SK-N-SH (cell line): ENCODE measurements around the gene PRM3. TPM values are rescaled to one million over a fixed set of nuclear protein-coding genes. Genes with fewer than 3 reads are reported as not detected.

ENCODE experiments used
- CTCF ChIA-PET: fragments of 300-600, 350-600 bp; formaldehyde crosslinking; extraction: SDS; loops from one replicate; lab custom pipeline; 2021; lab: Yijun Ruan, JAX
- POLR2A ChIA-PET: fragments of 350-600 bp; sonication (Branson Sonifier 250); formaldehyde crosslinking; extraction: SDS; loops from one replicate; lab custom pipeline; 2020; ENCODE audit warnings: antibody characterized with exemption, inconsistent platforms; lab: Yijun Ruan, JAX
- DNase-seq: peaks from one replicate; pipeline ENCODE4 v3.0.0; 2012
- H2AFZ ChIP-seq: fragments of 200-600 bp; sonication (generic); 2 replicates; pipeline ENCODE4 v1.8.1; 2016; ENCODE audit warnings: antibody characterized with exemption, mild to moderate bottlenecking, low read depth
- H3F3A ChIP-seq: fragments of 200-600 bp; sonication (generic); replicated peaks from 2 replicates; pipeline ENCODE3; 2016; ENCODE audit warnings: antibody characterized with exemption, mild to moderate bottlenecking; ENCODE audit not compliant: insufficient read depth
- H3K27ac ChIP-seq, 2 experiments: fragments of 200-500 bp in 1 of 2; fragments of 200-600 bp in 1 of 2; sonication (Bioruptor generic) in 1 of 2; sonication (generic), shearing (Covaris generic) in 1 of 2; 2 replicates each; pipeline versions ENCODE4 v1.5.1 to v1.6.1; 2014 to 2016; ENCODE audit warnings: low read depth in 2 of 2, inconsistent platforms in 1 of 2, low read length in 1 of 2, mild to moderate bottlenecking in 1 of 2, mixed read lengths in 1 of 2
- H3K27me3 ChIP-seq: fragments of 200-600 bp; sonication (generic), shearing (Covaris generic); 2 replicates; pipeline ENCODE4 v1.6.1; 2016; ENCODE audit warnings: mixed run types; ENCODE audit not compliant: insufficient read depth
- H3K36me3 ChIP-seq, 2 experiments: fragments of 200-500 bp in 1 of 2; fragments of 200-600 bp in 1 of 2; sonication (Bioruptor generic) in 1 of 2; sonication (generic) in 1 of 2; replicated peaks in 1 of 2; 2 replicates each; pipeline versions ENCODE3 to v1.5.1; 2014 to 2016; ENCODE audit warnings: low read length in 1 of 2, mild to moderate bottlenecking in 1 of 2; ENCODE audit not compliant: insufficient read depth in 2 of 2, control insufficient read depth in 1 of 2
- H3K4me1 ChIP-seq, 2 experiments: fragments of 200-500 bp in 1 of 2; fragments of 200-600 bp in 1 of 2; sonication (Bioruptor generic) in 1 of 2; sonication (generic), shearing (Covaris generic) in 1 of 2; 2 replicates each; pipeline versions ENCODE4 v1.5.1 to v1.6.1; 2014 to 2016; ENCODE audit warnings: low read depth in 1 of 2, low read length in 1 of 2, mixed run types in 1 of 2; ENCODE audit not compliant: insufficient read depth in 2 of 2, control insufficient read depth in 1 of 2
- H3K4me2 ChIP-seq: fragments of 200-600 bp; sonication (generic), shearing (Covaris generic); 2 replicates; pipeline ENCODE4 v1.6.1; 2017; ENCODE audit warnings: mixed run types
- H3K4me3 ChIP-seq, 2 experiments: fragments of 200-500 bp in 1 of 2; fragments of 200-600 bp in 1 of 2; sonication (Bioruptor generic) in 1 of 2; sonication (generic), shearing (Covaris generic) in 1 of 2; 2 replicates each; pipeline versions ENCODE4 v1.5.1 to v1.8.1; 2014 to 2016; ENCODE audit warnings: low read depth in 2 of 2, inconsistent platforms in 1 of 2, low read length in 1 of 2, mild to moderate bottlenecking in 1 of 2, mixed read lengths in 1 of 2, moderate library complexity in 1 of 2
- H3K79me2 ChIP-seq: fragments of 200-600 bp; sonication (generic); 2 replicates; pipeline ENCODE4 v1.8.1; 2017; ENCODE audit warnings: mild to moderate bottlenecking; ENCODE audit not compliant: insufficient read depth
- H3K9ac ChIP-seq: fragments of 200-600 bp; sonication (generic); 2 replicates; pipeline ENCODE4 v1.6.1; 2017; ENCODE audit warnings: mixed run types
- H3K9me2 ChIP-seq: fragments of 200-600 bp; sonication (generic); 2 replicates; pipeline ENCODE4 v1.6.1; 2017; ENCODE audit warnings: mixed run types
- H3K9me3 ChIP-seq: fragments of 200-600 bp; sonication (generic); 2 replicates; pipeline ENCODE4 v1.6.1; 2017; ENCODE audit warnings: mixed run types, mild to moderate bottlenecking, moderate library complexity
- H4K20me1 ChIP-seq: fragments of 200-600 bp; sonication (generic); 2 replicates; pipeline ENCODE4 v1.6.1; 2017; ENCODE audit warnings: mild to moderate bottlenecking, mixed run types; ENCODE audit not compliant: insufficient read depth
- CHD2 ChIP-seq: fragments of 150-350 bp; IDR thresholded peaks from 2 replicates; pipeline ENCODE4 v1.6.1; 2018; ENCODE audit warnings: low read length; ENCODE audit not compliant: partially characterized antibody
- CTCF ChIP-seq: fragments of 200-600 bp; sonication (generic); IDR thresholded peaks from 2 replicates; pipeline ENCODE4 v1.6.1; 2017; ENCODE audit warnings: antibody characterized with exemption, mild to moderate bottlenecking, moderate library complexity
- ELF1 ChIP-seq: IDR thresholded peaks from 2 replicates; pipeline ENCODE4 v1.4.0; 2012
- EZH2phosphoT487 ChIP-seq: fragments of 200-600 bp; sonication (generic); IDR thresholded peaks from 2 replicates; pipeline ENCODE4 v1.6.1; 2017; ENCODE audit warnings: low read depth, mixed run types, mild to moderate bottlenecking, antibody characterized with exemption, moderate library complexity, borderline replicate concordance
- FOXJ3 ChIP-seq: sonication (generic); formaldehyde crosslinking; IDR thresholded peaks from 2 replicates; pipeline ENCODE4 v1.5.1; 2020; ENCODE audit warnings: mild to moderate bottlenecking, missing genetic modification reagents
- FOXM1 ChIP-seq: IDR thresholded peaks from 2 replicates; pipeline ENCODE4 v1.4.0; 2012; ENCODE audit warnings: low read depth, mild to moderate bottlenecking
- GABPA ChIP-seq: IDR thresholded peaks from 2 replicates; pipeline ENCODE4 v1.4.0; 2012; ENCODE audit warnings: low read depth, mild to moderate bottlenecking
- JUND ChIP-seq: IDR thresholded peaks from 2 replicates; pipeline ENCODE4 v1.4.0; 2012
- MEF2A ChIP-seq: IDR thresholded peaks from 2 replicates; pipeline ENCODE4 v1.4.0; 2012; ENCODE audit warnings: low read depth, borderline replicate concordance
- NRF1 ChIP-seq: IDR thresholded peaks from 2 replicates; pipeline ENCODE4 v1.6.1; 2012; ENCODE audit warnings: low read depth, mild to moderate bottlenecking, low read length
- RAD21 ChIP-seq: IDR thresholded peaks from 2 replicates; pipeline ENCODE4 v1.6.1; 2012; ENCODE audit warnings: mild to moderate bottlenecking, low read length
- RCOR1 ChIP-seq: fragments of 150-350 bp; IDR thresholded peaks from 2 replicates; pipeline ENCODE4 v1.6.1; 2017; ENCODE audit warnings: antibody characterized with exemption, low read length
- RFX5 ChIP-seq: IDR thresholded peaks from 2 replicates; pipeline ENCODE4 v1.6.1; 2012; ENCODE audit warnings: mild to moderate bottlenecking, improper control_type of control experiment, low read length
- RXRA ChIP-seq: IDR thresholded peaks from 2 replicates; pipeline ENCODE4 v1.4.0; 2012; ENCODE audit warnings: low read depth, mild to moderate bottlenecking, borderline replicate concordance
- SMC3 ChIP-seq: IDR thresholded peaks from 2 replicates; pipeline ENCODE4 v1.6.1; 2012; ENCODE audit warnings: low read depth, low read length, improper control_type of control experiment
- TAF1 ChIP-seq: IDR thresholded peaks from 2 replicates; pipeline ENCODE4 v1.6.1; 2012; ENCODE audit warnings: low read depth, mild to moderate bottlenecking, low read length, moderate library complexity, borderline replicate concordance
- TCF12 ChIP-seq: IDR thresholded peaks from 2 replicates; pipeline ENCODE4 v1.4.0; 2012
- USF1 ChIP-seq: IDR thresholded peaks from 2 replicates; pipeline ENCODE4 v1.4.0; 2012; ENCODE audit warnings: low read depth, borderline replicate concordance
- WGBS: methylation state at CpG from one replicate; pipeline ENCODE4 v1.1.6; 2017; ENCODE audit warnings: low lambda C conversion rate; 5-methylcytosine and 5-hydroxymethylcytosine counted together
- polyA plus RNA-seq, 3 experiments: library from polyadenylated mRNA; depleted of rRNA; stranded (reverse); fragments of >200 nt; gene quantifications; 2 replicates each; pipeline ENCODE4 v1.2.3, GENCODE V29; 2012
- TF ChIP-seq, protein P1 (sequence below): IDR thresholded peaks from 2 replicates; pipeline ENCODE4; 2012

Gene PRM3
- polyA plus RNA-seq, 1 of the 3 experiments (the other 2 are of a cell fraction): not detected

DNA sequence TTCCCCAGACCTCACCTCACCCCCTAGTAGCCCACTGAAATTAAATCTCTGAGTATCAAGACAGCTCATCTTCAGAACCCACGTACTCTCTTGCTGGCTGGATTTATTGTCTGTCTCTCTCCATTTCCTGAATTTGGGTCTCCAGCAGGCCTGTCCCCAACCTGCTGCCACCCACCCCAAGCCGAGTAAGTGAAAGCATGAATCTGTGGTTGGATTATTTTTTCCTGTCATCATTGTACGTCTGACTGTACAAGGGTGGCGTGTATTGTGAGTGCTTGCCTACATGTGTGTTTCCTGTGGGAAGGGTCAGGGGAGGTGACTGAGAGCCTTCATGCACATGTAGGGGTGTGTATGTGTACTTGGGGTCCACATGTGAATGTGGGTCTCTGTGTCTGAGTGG, 9.7 kb downstream of the PRM3 start:
- Histone ChIP-seq H3K4me3 (no peak overlapping the region), H3K27me3 (no peaks in the 10 kb centered on the region; the same call in 1 of the 2 replicates), H4K20me1 (no peaks in the 10 kb centered on the region), H2AFZ (no peak overlapping the region), H3K4me2 (no peak overlapping the region), H3K36me3 (no peaks in the 10 kb centered on the region), H3F3A (no peaks in the 10 kb centered on the region), H3K79me2 (no peaks in the 10 kb centered on the region), H3K27ac (no peak overlapping the region), H3K9me2 (no peaks in the 10 kb centered on the region), H3K9ac (no peak overlapping the region), H3K9me3 (no peaks in the 10 kb centered on the region), H3K4me1 (peaks cover 0 to 7% of the 10 kb centered on the region in 2 experiments; a peak in 1 of 4 replicates)
- ChIA-PET CTCF (interaction anchor here (0.6 to 14.4 kb wide), 5 partner anchors 9 to 296 kb away, joined by 3 to 318 read pairs (median 3); no protein-coding TSS in a partner anchor), POLR2A (no interaction called here)
- WGBS: 59% methylated on average over 4 of the region's 4 CpGs
- no peak for TF ChIP-seq CTCF
- no peak for TF ChIP-seq MEF2A
- TF ChIP-seq, protein P1, sequence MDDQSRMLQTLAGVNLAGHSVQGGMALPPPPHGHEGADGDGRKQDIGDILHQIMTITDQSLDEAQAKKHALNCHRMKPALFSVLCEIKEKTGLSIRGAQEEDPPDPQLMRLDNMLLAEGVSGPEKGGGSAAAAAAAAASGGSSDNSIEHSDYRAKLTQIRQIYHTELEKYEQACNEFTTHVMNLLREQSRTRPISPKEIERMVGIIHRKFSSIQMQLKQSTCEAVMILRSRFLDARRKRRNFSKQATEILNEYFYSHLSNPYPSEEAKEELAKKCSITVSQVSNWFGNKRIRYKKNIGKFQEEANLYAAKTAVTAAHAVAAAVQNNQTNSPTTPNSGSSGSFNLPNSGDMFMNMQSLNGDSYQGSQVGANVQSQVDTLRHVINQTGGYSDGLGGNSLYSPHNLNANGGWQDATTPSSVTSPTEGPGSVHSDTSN: no peak
- TF ChIP-seq JUND: no peak
- TF ChIP-seq EZH2phosphoT487: no peak
- no peak for DNase-seq

GRCh38 chr16:11262915-11263314, 10.5 kb downstream of the PRM3 start:
- CTCF ChIA-PET: interaction anchor here (0.8 to 14.4 kb wide), 3 partner anchors 93 to 295 kb away, joined by 3 to 318 read pairs (median 6); no protein-coding TSS in a partner anchor
- WGBS: 79% methylated on average over 8 of the region's 8 CpGs
- Histone ChIP-seq H3K27ac (no peak overlapping the region), H3K4me1 (peaks cover 0 to 9% of the 10 kb centered on the region in 2 experiments; a peak in 1 of 4 replicates), H3K79me2 (no peaks in the 10 kb centered on the region), H3K4me3 (no peak overlapping the region), H3K36me3 (no peaks in the 10 kb centered on the region), H4K20me1 (no peaks in the 10 kb centered on the region), H3K4me2 (no peak overlapping the region), H3K9me2 (no peaks in the 10 kb centered on the region), H2AFZ (no peak overlapping the region), H3F3A (no peaks in the 10 kb centered on the region), H3K9me3 (no peaks in the 10 kb centered on the region), H3K9ac (no peak overlapping the region), H3K27me3 (no peaks in the 10 kb centered on the region; the same call in 1 of the 2 replicates)
- TF ChIP-seq EZH2phosphoT487: no peak
- no peak for TF ChIP-seq USF1
- TF ChIP-seq FOXJ3 (CRISPR knock-in tag): no peak
- no peak for TF ChIP-seq SMC3
- TF ChIP-seq, protein P1: no peak
- TF ChIP-seq RFX5: no peak
- TF ChIP-seq JUND: no peak
- no peak for TF ChIP-seq TCF12
- no peak for TF ChIP-seq TAF1
- TF ChIP-seq GABPA: no peak
- no peak for TF ChIP-seq RCOR1
- no peak for TF ChIP-seq CTCF
- TF ChIP-seq CHD2: no peak
- no peak for TF ChIP-seq ELF1
- TF ChIP-seq RXRA: no peak
- TF ChIP-seq NRF1: no peak
- no peak for TF ChIP-seq RAD21
- no peak for TF ChIP-seq MEF2A
- TF ChIP-seq FOXM1: no peak
- POLR2A ChIA-PET: no interaction called here
- no peak for DNase-seq
